AG09309 (cell line): Measurements from ENCODE around the gene MICAL3.
"Not testable (repeated sequence)": the region's sequence is repeated elsewhere in the genome, so short reads cannot be mapped to it uniquely, and the experiment has no call there.

ENCODE experiments used
- DNase-seq: peaks from one replicate; pipeline ENCODE4 v3.0.0-alpha.2; 2010; ENCODE audit warnings: low read depth
- H3K4me3 ChIP-seq: 2 replicates; pipeline ENCODE4 v1.5.1; 2011; ENCODE audit warnings: mild to moderate bottlenecking, low read depth, low read length, moderate library complexity; ENCODE audit not compliant: control insufficient read depth
- CTCF ChIP-seq: IDR thresholded peaks from 2 replicates; pipeline ENCODE4 v1.5.1; 2011; ENCODE audit warnings: mild to moderate bottlenecking, low read depth, low read length, inconsistent platforms; ENCODE audit not compliant: insufficient read depth, control insufficient read depth; ENCODE audit errors: missing control alignments

Gene MICAL3

GRCh38 chr22:17943533-17944249 lies 80.7 kb downstream of the MICAL3 start:
- no peak overlapping the region for H3K4me3 ChIP-seq
- no peak for TF ChIP-seq CTCF
- DNase-seq: no peak

GRCh38 chr22:17942721-17943120 lies 81.6 kb downstream of the MICAL3 start:
- H3K4me3 ChIP-seq: no peak overlapping the region
- no peak for DNase-seq
- TF ChIP-seq CTCF: no peak

GRCh38 chr22:17941471-17942406 lies 82.6 kb downstream of the MICAL3 start:
- no peak for DNase-seq
- TF ChIP-seq CTCF: no peak
- no peak overlapping the region for H3K4me3 ChIP-seq

GRCh38 chr22:17939579-17939978 lies 84.8 kb downstream of the MICAL3 start:
- TF ChIP-seq CTCF: no peak
- no peak for DNase-seq
- no peak overlapping the region for H3K4me3 ChIP-seq

- no peak for TF ChIP-seq CTCF
- DNase-seq: no peak
- H3K4me3 ChIP-seq: no peak overlapping the region
Measured at GRCh38 chr22:17939011-17939410, 85.3 kb downstream of the MICAL3 start.

GRCh38 chr22:17938484-17938924 lies 85.9 kb downstream of the MICAL3 start:
- no peak for DNase-seq
- TF ChIP-seq CTCF: no peak
- no peak overlapping the region for H3K4me3 ChIP-seq

- not testable (repeated sequence) for H3K4me3 ChIP-seq, DNase-seq
Measured at GRCh38 chr22:17932457-17932856, 91.9 kb downstream of the MICAL3 start.
